H1 (cell line): ENCODE results near the gene TMEM150A. TPM values are rescaled to one million over a fixed set of nuclear protein-coding genes. Genes with fewer than 3 reads are reported as not detected.

ENCODE experiments used
- CTCF ChIA-PET: fragments of 300-600 bp; sonication (Branson Sonifier 250); formaldehyde crosslinking; loops from one replicate; lab custom pipeline; 2021; ENCODE audit not compliant: partially characterized antibody; lab: Charles Lee
- POLR2A ChIA-PET: fragments of 300-600 bp; sonication (Branson Sonifier 250); formaldehyde crosslinking; loops from one replicate; lab custom pipeline; 2021; ENCODE audit warnings: inconsistent platforms; ENCODE audit not compliant: partially characterized antibody; lab: Charles Lee
- DNase-seq, 2 experiments: peaks; one replicate each; pipeline versions ENCODE4 v3.0.0 to v3.0.0-alpha.2; 2010 to 2022; ENCODE audit warnings: low spot score in 2 of 2, low read depth in 1 of 2, mixed read lengths in 1 of 2
- FAIRE-seq: peaks from 2 replicates; lab custom pipeline; 2011; peaks lifted over from hg19 to GRCh38; lab: Jason Lieb, UNC
- H2AFZ ChIP-seq: 2 replicates; pipeline ENCODE4 v1.8.1; 2012; ENCODE audit warnings: low read length, inconsistent platforms
- H2AK5ac ChIP-seq: 2 replicates; pipeline ENCODE4 v1.6.1; 2013; ENCODE audit warnings: low read depth, low read length
- H2BK120ac ChIP-seq: replicated peaks from 2 replicates; pipeline ENCODE3; 2013; ENCODE audit warnings: low read depth, low read length, inconsistent platforms
- H2BK12ac ChIP-seq: 2 replicates; pipeline ENCODE4 v1.6.1; 2013; ENCODE audit warnings: low read depth, low read length
- H2BK15ac ChIP-seq: 2 replicates; pipeline ENCODE4 v1.6.1; 2013; ENCODE audit warnings: low read length
- H2BK20ac ChIP-seq: 2 replicates; pipeline ENCODE4 v1.6.1; 2013; ENCODE audit warnings: low read length
- H2BK5ac ChIP-seq: 2 replicates; pipeline ENCODE4 v1.6.1; 2013; ENCODE audit warnings: low read depth, low read length
- H3K14ac ChIP-seq: 2 replicates; pipeline ENCODE4 v1.6.1; 2013; ENCODE audit warnings: inconsistent platforms; ENCODE audit not compliant: insufficient read length
- H3K18ac ChIP-seq: 2 replicates; pipeline ENCODE4 v1.6.1; 2013; ENCODE audit warnings: low read length; ENCODE audit errors: extremely low read depth
- H3K23ac ChIP-seq: 2 replicates; pipeline ENCODE4 v1.6.1; 2013; ENCODE audit warnings: inconsistent platforms; ENCODE audit not compliant: insufficient read length
- H3K23me2 ChIP-seq: 2 replicates; pipeline ENCODE4 v1.6.1; 2013; ENCODE audit warnings: low read depth, low read length
- H3K27ac ChIP-seq: 2 replicates; pipeline ENCODE4 v1.6.1; 2011; ENCODE audit warnings: low read depth, low read length, inconsistent platforms
- H3K27me3 ChIP-seq, 4 experiments: replicated peaks in 1 of 4; 1 replicate in 1 of 4; 2 replicates in 3 of 4; pipeline versions ENCODE4 v1.6.1 to v1.8.1; 2011 to 2013; ENCODE audit warnings: low read length in 3 of 4, mild to moderate bottlenecking in 3 of 4, inconsistent platforms in 2 of 4, mixed read lengths in 2 of 4, moderate library complexity in 1 of 4; ENCODE audit not compliant: control insufficient read depth in 3 of 4, insufficient read depth in 3 of 4; ENCODE audit errors: extremely low read depth in 1 of 4
- H3K36me3 ChIP-seq, 4 experiments: 2 replicates each; pipeline versions ENCODE4 v1.6.1 to v1.8.1; 2011 to 2013; ENCODE audit warnings: mild to moderate bottlenecking in 4 of 4, low read length in 3 of 4, moderate library complexity in 2 of 4, control low read depth in 1 of 4, inconsistent platforms in 1 of 4; ENCODE audit not compliant: insufficient read depth in 4 of 4, control insufficient read depth in 2 of 4
- H3K4ac ChIP-seq: replicated peaks from 2 replicates; pipeline ENCODE3; 2013; ENCODE audit warnings: low read length, low read depth, mixed read lengths, inconsistent platforms; ENCODE audit not compliant: insufficient read length
- H3K4me1 ChIP-seq, 4 experiments: replicated peaks in 1 of 4; 1 replicate in 1 of 4; 2 replicates in 3 of 4; pipeline versions ENCODE4 v1.6.1 to v1.8.1; 2011 to 2013; ENCODE audit warnings: low read length in 3 of 4, inconsistent platforms in 2 of 4, mixed read lengths in 1 of 4; ENCODE audit not compliant: insufficient read depth in 4 of 4, control insufficient read depth in 3 of 4
- H3K4me2 ChIP-seq, 2 experiments: 2 replicates each; pipeline versions ENCODE4 v1.6.1 to v1.8.1; 2011 to 2013; ENCODE audit warnings: low read depth in 2 of 2, low read length in 2 of 2, control low read depth in 1 of 2, inconsistent platforms in 1 of 2, mild to moderate bottlenecking in 1 of 2; ENCODE audit not compliant: insufficient read depth in 1 of 2
- H3K4me3 ChIP-seq, 4 experiments: fragments of 200-600, 300-600 bp in 1 of 4; sonication (generic), shearing (Covaris generic), sonication (Bioruptor Twin) in 1 of 4; 2 replicates each; pipeline versions ENCODE4 v1.5.1 to v1.8.1; 2011 to 2016; ENCODE audit warnings: low read length in 4 of 4, low read depth in 3 of 4, control low read depth in 2 of 4, inconsistent platforms in 2 of 4, mild to moderate bottlenecking in 2 of 4, mixed read lengths in 1 of 4, moderate library complexity in 1 of 4; ENCODE audit not compliant: insufficient read depth in 2 of 4; ENCODE audit errors: extremely low read depth in 1 of 4
- H3K56ac ChIP-seq: replicated peaks from 2 replicates; pipeline ENCODE3; 2013; ENCODE audit warnings: low read depth, mild to moderate bottlenecking, mixed read lengths, low read length, inconsistent platforms; ENCODE audit not compliant: insufficient read length
- H3K79me1 ChIP-seq: 2 replicates; pipeline ENCODE4 v1.6.1; 2013; ENCODE audit warnings: low read depth, low read length, control low read depth
- H3K79me2 ChIP-seq, 2 experiments: 2 replicates each; pipeline versions ENCODE4 v1.6.1 to v1.8.1; 2012 to 2013; ENCODE audit warnings: low read length in 2 of 2, mild to moderate bottlenecking in 2 of 2, inconsistent platforms in 1 of 2; ENCODE audit not compliant: insufficient read depth in 2 of 2, control insufficient read depth in 1 of 2
- H3K9ac ChIP-seq, 4 experiments: replicated peaks in 1 of 4; 1 replicate in 1 of 4; 2 replicates in 3 of 4; pipeline versions ENCODE4 v1.6.1 to v1.8.1; 2011 to 2013; ENCODE audit warnings: low read depth in 3 of 4, low read length in 3 of 4, control low read depth in 2 of 4, mild to moderate bottlenecking in 2 of 4, moderate library complexity in 2 of 4, inconsistent platforms in 1 of 4; ENCODE audit errors: extremely low read depth in 1 of 4
- H3K9me3 ChIP-seq, 2 experiments: 2 replicates each; pipeline versions ENCODE4 v1.6.1 to v1.8.1; 2012 to 2013; ENCODE audit warnings: mild to moderate bottlenecking in 2 of 2, moderate library complexity in 2 of 2, control low read depth in 1 of 2, inconsistent platforms in 1 of 2, low read depth in 1 of 2, low read length in 1 of 2, mixed read lengths in 1 of 2; ENCODE audit not compliant: insufficient read depth in 2 of 2
- H4K20me1 ChIP-seq, 2 experiments: replicated peaks in 1 of 2; 2 replicates each; pipeline versions ENCODE3 to v1.8.1; 2011 to 2013; ENCODE audit warnings: inconsistent platforms in 2 of 2, low read length in 2 of 2, mild to moderate bottlenecking in 1 of 2; ENCODE audit not compliant: insufficient read depth in 2 of 2, control insufficient read depth in 1 of 2
- H4K5ac ChIP-seq: 2 replicates; pipeline ENCODE4 v1.6.1; 2013; ENCODE audit warnings: low read length, low read depth, mixed read lengths, inconsistent platforms; ENCODE audit not compliant: insufficient read length
- H4K8ac ChIP-seq: 2 replicates; pipeline ENCODE4 v1.8.0; 2013; ENCODE audit warnings: mild to moderate bottlenecking, moderate library complexity, low read length, inconsistent platforms; ENCODE audit not compliant: insufficient read depth; ENCODE audit errors: extremely low read depth
- H4K91ac ChIP-seq: replicated peaks from 2 replicates; pipeline ENCODE3; 2013; ENCODE audit warnings: low read length, mixed read lengths, inconsistent platforms; ENCODE audit not compliant: insufficient read length
- CREB1 ChIP-seq: IDR thresholded peaks from 2 replicates; pipeline ENCODE4 v1.6.1; 2012; ENCODE audit warnings: inconsistent platforms
- NRF1 ChIP-seq: IDR thresholded peaks from 2 replicates; pipeline ENCODE4 v1.6.1; 2011; ENCODE audit warnings: mild to moderate bottlenecking, low read depth, low read length, improper control_type of control experiment
- RBBP5 ChIP-seq: IDR thresholded peaks from 2 replicates; pipeline ENCODE4 v1.7.1; 2012; ENCODE audit warnings: low read depth, mild to moderate bottlenecking, inconsistent platforms, low read length, moderate library complexity, borderline replicate concordance
- YY1 ChIP-seq: IDR thresholded peaks from 2 replicates; pipeline ENCODE4 v1.6.1; 2011; ENCODE audit warnings: low read depth, mild to moderate bottlenecking, low read length
- WGBS, 2 experiments: shearing (Covaris generic) in 1 of 2; methylation state at CpG; one replicate each; pipeline versions ENCODE4 v1.1.6 to v1.1.7; 2013 to 2015; ENCODE audit warnings: low lambda C conversion rate in 2 of 2, mixed read lengths in 2 of 2, inconsistent platforms in 1 of 2, low coverage in 1 of 2, missing lambda C conversion rate in 1 of 2; ENCODE audit not compliant: insufficient replicate concordance in 2 of 2, insufficient coverage in 1 of 2, insufficient read length in 1 of 2; ENCODE audit errors: extremely low coverage in 1 of 2, missing lambda C conversion rate in 1 of 2; 5-methylcytosine and 5-hydroxymethylcytosine counted together
- polyA plus RNA-seq, 7 experiments: library from polyadenylated mRNA; depleted of rRNA in 3 of 7; stranded (reverse) in 5 of 7; unstranded in 2 of 7; fragments of >200 nt in 5 of 7; fragments of 200-250 nt in 2 of 7; gene quantifications; 1 replicate in 5 of 7; 2 replicates in 1 of 7; 4 replicates in 1 of 7; pipeline versions ENCODE4 v1.2.1 to v1.2.3, GENCODE V29; 2011 to 2013; ENCODE audit warnings: missing spikeins in 2 of 7, mixed read lengths in 2 of 7
- total RNA-seq: library from RNA; stranded (reverse); fragmentation: NEBNext Ultra II Directional; extraction: Animal tissue kit (Norgen Biotek cat#: 25700); gene quantifications from 2 replicates; pipeline ENCODE4 v1.2.1, GENCODE V29; 2021

The TMEM150A gene
- total and polyA plus RNA-seq, 2 of the 8 experiments (the other 6 are each of a cell fraction or from before 2014, with no cell fraction given), result 19.8 to 29.9 TPM

DNA sequence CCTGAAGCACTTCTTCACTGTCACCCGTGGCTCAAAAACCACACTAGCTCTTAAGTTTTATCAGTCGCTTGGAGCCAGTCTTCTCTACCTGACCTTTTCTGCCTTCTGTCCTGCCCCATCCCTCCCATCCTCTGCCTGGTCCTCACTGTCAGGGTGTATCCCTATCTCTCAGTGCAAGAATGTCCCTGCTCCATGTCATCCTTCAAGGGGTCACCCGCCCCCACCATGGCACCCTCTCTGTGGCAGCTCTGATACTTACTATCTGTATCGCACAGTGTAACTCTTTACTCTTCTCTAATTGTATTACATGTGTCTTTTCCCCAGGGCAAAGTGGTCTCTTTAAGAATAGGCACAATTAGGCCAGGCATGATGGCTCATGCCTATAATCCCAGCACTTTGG, 13.9 kb downstream of the TMEM150A start:
- H4K5ac ChIP-seq, result no peak overlapping the region
- no peak overlapping the region for H3K14ac ChIP-seq
- POLR2A ChIA-PET, result interaction anchor here (1.3 to 1.7 kb wide), 3 partner anchors 12 to 49 kb away, joined by 4 to 8 read pairs (median 6); partner anchors contain the start of gene MAT2A
- no peak overlapping the region for H4K8ac ChIP-seq
- H3K27ac ChIP-seq, result no peak overlapping the region
- H3K23ac ChIP-seq, result no peak overlapping the region
- no peaks in the 10 kb centered on the region for H3K79me1 ChIP-seq
- no peak overlapping the region for H2BK5ac ChIP-seq
- WGBS, 2 experiments, result 74% methylated on average over 4 of the region's 4 CpGs; no CpG with 5 or more reads in 1 of the 2 experiments
- no peak overlapping the region for H3K56ac ChIP-seq
- no peak overlapping the region for H2BK20ac ChIP-seq
- no peak overlapping the region for H2AFZ ChIP-seq
- H2AK5ac ChIP-seq, result no peak overlapping the region
- FAIRE-seq (no peak), DNase-seq (no peak)
- no peak overlapping the region for H4K91ac ChIP-seq
- no peak overlapping the region for H3K18ac ChIP-seq
- peaks cover 0 to 11% (median 3%) of the 10 kb centered on the region in 4 experiments; a peak in 4 of 7 replicates for H3K4me1 ChIP-seq
- H2BK120ac ChIP-seq, result no peak overlapping the region
- H3K4me3 ChIP-seq, result no peak overlapping the region
- CTCF ChIA-PET, result no interaction called here
- no peak for TF ChIP-seq RBBP5
- no peak for TF ChIP-seq NRF1
- no peak for TF ChIP-seq YY1
- TF ChIP-seq CREB1, result no peak
- no peaks in the 10 kb centered on the region; a peak in 1 of 4 replicates for H3K79me2 ChIP-seq
- no peaks in the 10 kb centered on the region for H3K9me3 ChIP-seq
- peaks cover 5% of the 10 kb centered on the region; the same call in 1 of the 2 replicates for H3K23me2 ChIP-seq
- no peak overlapping the region for H2BK12ac ChIP-seq
- peaks cover 8 to 28% (median 16%) of the 10 kb centered on the region in 4 experiments; a peak in 6 of 7 replicates for H3K27me3 ChIP-seq
- no peaks in the 10 kb centered on the region for H4K20me1 ChIP-seq
- H3K9ac ChIP-seq, result no peak overlapping the region
- no peak overlapping the region for H2BK15ac ChIP-seq
- no peaks in the 10 kb centered on the region for H3K36me3 ChIP-seq
- no peak overlapping the region for H3K4me2 ChIP-seq
- H3K4ac ChIP-seq, result peak overlapping the region; percentile 14
